Measurements from ENCODE around the gene EDN1.

EDN1 gene

GRCh38 chr6:12289365-12289919 is 719 bp upstream of the EDN1 start:
- DNase-seq (ENCODE audit: low read depth in 1 of 2, low spot score in 1 of 2), result peak in 1 of 2 experiments; percentile 70
- no peak overlapping the region for H3K27ac ChIP-seq (replicated peaks)
- TF ChIP-seq CTCF (IDR thresholded peaks at IDR 0.05; ENCODE audit: insufficient read depth, low read length) (peak; percentile 72), REST (IDR thresholded peaks at IDR 0.05; ENCODE audit: insufficient replicate concordance, low read depth) (no peak)

GRCh38 chr6:12291071-12291838 is 1.1 kb downstream of the EDN1 start:
- H3K27me3 ChIP-seq (ENCODE audit: insufficient read depth, poor library complexity, severe bottlenecking), result peaks cover 9% of the 10 kb centered on the region
- H3K27ac ChIP-seq (replicated peaks), result no peak overlapping the region
- TF ChIP-seq POLR2AphosphoS5 (IDR thresholded peaks at IDR 0.05; ENCODE audit: low read depth) (no peak), CTCF (IDR thresholded peaks at IDR 0.05; ENCODE audit: insufficient read depth, low read length) (no peak), GABPA (IDR thresholded peaks at IDR 0.05; ENCODE audit: low read depth) (no peak), SPI1 (IDR thresholded peaks at IDR 0.05; ENCODE audit: borderline replicate concordance, low read depth) (no peak), REST (IDR thresholded peaks at IDR 0.05; ENCODE audit: insufficient replicate concordance, low read depth) (no peak)
- no peak overlapping the region for H3K4me3 ChIP-seq (replicated peaks; ENCODE audit: insufficient read depth, low read length)
- no peak for DNase-seq (ENCODE audit: low read depth in 1 of 2, low spot score in 1 of 2)

More at GRCh38 chr6:12289365-12289919, 719 bp upstream of the EDN1 start:
- peak overlapping the region; percentile 41 for H3K4me3 ChIP-seq (replicated peaks; ENCODE audit: insufficient read depth, low read length)
- peaks cover 9% of the 10 kb centered on the region for H3K27me3 ChIP-seq (ENCODE audit: insufficient read depth, poor library complexity, severe bottlenecking)

- TF ChIP-seq GABPA (IDR thresholded peaks at IDR 0.05; ENCODE audit: low read depth) (no peak), SPI1 (IDR thresholded peaks at IDR 0.05; ENCODE audit: borderline replicate concordance, low read depth) (0 out of 2 replicates have a peak, but pooled peaks have one; percentile 12), CTCF (IDR thresholded peaks at IDR 0.05; ENCODE audit: insufficient read depth, low read length) (no peak)
- Histone ChIP-seq H3K4me3 (replicated peaks; ENCODE audit: insufficient read depth, low read length) (no peak overlapping the region), H3K27me3 (ENCODE audit: insufficient read depth, poor library complexity, severe bottlenecking) (peaks cover 9% of the 10 kb centered on the region), H3K27ac (replicated peaks) (no peak overlapping the region)
- DNase-seq (ENCODE audit: low read depth in 1 of 2, low spot score in 1 of 2), result no peak
These were observed 1.9 kb downstream of the EDN1 start for GRCh38 chr6:12291839-12292604.

Data from HL-60 (cell line).